HEK293 (cell line): Measurements from ENCODE around the gene CTIF.

Experiments
- ATF2 ChIP-seq: fragments of 450-650 bp; formaldehyde crosslinking; IDR thresholded peaks from 2 replicates; pipeline ENCODE4 v1.5.1; 2016; ENCODE audit warnings: missing biosample characterization, missing genetic modification characterization, low read depth
- ELK4 ChIP-seq: IDR thresholded peaks from 2 replicates; pipeline ENCODE4 v1.6.1; 2011; ENCODE audit warnings: mild to moderate bottlenecking, low read depth, low read length, borderline replicate concordance
- GLI4 ChIP-seq: fragments of 450-650 bp; formaldehyde crosslinking; IDR thresholded peaks from 2 replicates; pipeline ENCODE4 v1.5.1; 2016; ENCODE audit warnings: missing biosample characterization, missing genetic modification characterization
- GLIS1 ChIP-seq: fragments of 450-650 bp; formaldehyde crosslinking; IDR thresholded peaks from 2 replicates; pipeline ENCODE4 v1.5.1; 2016; ENCODE audit warnings: missing biosample characterization, missing genetic modification characterization
- KLF16 ChIP-seq: fragments of 450-650 bp; formaldehyde crosslinking; IDR thresholded peaks from 2 replicates; pipeline ENCODE4 v1.5.1; 2017; ENCODE audit warnings: missing biosample characterization, missing genetic modification characterization
- TCF7L2 ChIP-seq: IDR thresholded peaks from 2 replicates; pipeline ENCODE4 v1.6.1; 2011; ENCODE audit warnings: low read depth, mild to moderate bottlenecking, inconsistent platforms, low read length, moderate library complexity, borderline replicate concordance
- ZEB2 ChIP-seq: fragments of 450-650 bp; formaldehyde crosslinking; IDR thresholded peaks from 2 replicates; pipeline ENCODE4 v1.5.1; 2016; ENCODE audit warnings: missing biosample characterization, missing genetic modification characterization
- ZNF223 ChIP-seq: fragments of 450-650 bp; formaldehyde crosslinking; IDR thresholded peaks from 2 replicates; pipeline ENCODE4 v1.5.1; 2016; ENCODE audit warnings: missing biosample characterization, missing genetic modification characterization
- ZNF426 ChIP-seq: fragments of 450-650 bp; formaldehyde crosslinking; IDR thresholded peaks from 2 replicates; pipeline ENCODE4 v1.5.1; 2017; ENCODE audit warnings: missing biosample characterization, missing genetic modification characterization, mild to moderate bottlenecking, inconsistent platforms, moderate library complexity
- ZNF510 ChIP-seq: fragments of 450-650 bp; formaldehyde crosslinking; IDR thresholded peaks from 2 replicates; pipeline ENCODE4 v1.5.1; 2018; ENCODE audit warnings: mild to moderate bottlenecking, missing genetic modification characterization, missing biosample characterization; ENCODE audit not compliant: insufficient replicate concordance
- ZNF571 ChIP-seq: fragments of 450-650 bp; formaldehyde crosslinking; IDR thresholded peaks from 2 replicates; pipeline ENCODE4 v1.5.0; 2017; ENCODE audit warnings: missing biosample characterization, missing genetic modification characterization
- TF ChIP-seq, protein P1 (sequence below): fragments of 450-650 bp; formaldehyde crosslinking; IDR thresholded peaks from 2 replicates; pipeline ENCODE4 v1.5.1; 2016; ENCODE audit warnings: missing biosample characterization, missing genetic modification characterization
- TF ChIP-seq, protein P2 (sequence below): fragments of 450-650 bp; formaldehyde crosslinking; IDR thresholded peaks from 2 replicates; pipeline ENCODE4 v1.5.1; 2016; ENCODE audit warnings: missing biosample characterization, missing genetic modification characterization, low read depth
- TF ChIP-seq, protein P3 (sequence below): fragments of 450-650 bp; formaldehyde crosslinking; IDR thresholded peaks from 2 replicates; pipeline ENCODE4 v1.5.1; 2016; ENCODE audit warnings: missing biosample characterization, missing genetic modification characterization

DNA sequence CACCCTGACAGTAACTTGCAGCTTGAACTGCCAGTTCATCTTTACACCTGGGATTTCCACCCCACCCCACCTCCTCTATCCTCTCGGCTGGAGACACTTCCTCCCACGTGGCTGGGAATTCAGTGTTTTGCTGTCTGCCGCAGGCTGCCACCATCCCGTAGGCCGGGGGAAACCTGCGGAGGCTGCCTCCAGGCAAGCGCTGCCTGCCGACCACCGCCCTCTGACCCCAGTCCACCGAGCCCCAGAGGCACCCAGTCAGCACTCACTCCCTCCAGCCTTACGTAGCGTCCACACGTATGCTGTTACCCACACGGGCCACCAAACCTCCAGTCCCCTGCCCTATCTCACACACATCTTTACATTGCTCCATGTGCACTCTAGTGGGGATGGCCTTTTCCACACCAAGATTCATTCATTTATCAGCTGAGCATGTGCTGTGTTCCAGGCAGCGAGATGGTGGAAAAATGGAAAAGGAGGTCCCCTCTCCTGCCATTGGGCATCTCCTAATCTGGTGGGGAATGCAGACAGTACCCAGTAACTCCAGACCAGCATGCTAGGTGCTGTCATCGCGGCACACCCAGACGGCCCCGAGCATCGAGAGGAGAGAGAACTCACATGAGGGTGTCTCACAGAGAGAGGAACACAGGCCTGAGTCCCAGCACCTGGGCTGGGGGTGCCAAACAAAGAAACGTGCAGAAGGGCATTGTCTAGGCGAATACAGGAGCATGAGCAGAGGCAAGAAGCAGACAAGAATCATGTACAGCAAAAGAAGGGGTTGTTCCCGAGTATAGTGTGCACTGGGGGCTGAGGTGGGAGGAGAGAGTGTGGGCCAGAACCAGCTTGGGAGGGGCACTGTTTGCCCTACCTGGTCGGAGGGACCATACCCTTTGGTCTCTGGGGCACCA is 245.0 kb downstream of the CTIF start:
- TF ChIP-seq TCF7L2 (no peak), ZNF426 (tag by site-specific recombination) (no peak), GLI4 (no peak), KLF16 (tag by site-specific recombination) (no peak), ELK4 (no peak), ZNF510 (tag by site-specific recombination) (no peak), ZNF571 (tag by site-specific recombination) (no peak), ZNF223 (no peak), GLIS1 (tag by site-specific recombination) (no peak), ZEB2 (tag by site-specific recombination) (no peak), ATF2 (tag by site-specific recombination) (no peak)
- TF ChIP-seq, protein P1, sequence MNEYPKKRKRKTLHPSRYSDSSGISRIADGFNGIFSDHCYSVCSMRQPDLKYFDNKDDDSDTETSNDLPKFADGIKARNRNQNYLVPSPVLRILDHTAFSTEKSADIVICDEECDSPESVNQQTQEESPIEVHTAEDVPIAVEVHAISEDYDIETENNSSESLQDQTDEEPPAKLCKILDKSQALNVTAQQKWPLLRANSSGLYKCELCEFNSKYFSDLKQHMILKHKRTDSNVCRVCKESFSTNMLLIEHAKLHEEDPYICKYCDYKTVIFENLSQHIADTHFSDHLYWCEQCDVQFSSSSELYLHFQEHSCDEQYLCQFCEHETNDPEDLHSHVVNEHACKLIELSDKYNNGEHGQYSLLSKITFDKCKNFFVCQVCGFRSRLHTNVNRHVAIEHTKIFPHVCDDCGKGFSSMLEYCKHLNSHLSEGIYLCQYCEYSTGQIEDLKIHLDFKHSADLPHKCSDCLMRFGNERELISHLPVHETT: no peak
- TF ChIP-seq, protein P2, sequence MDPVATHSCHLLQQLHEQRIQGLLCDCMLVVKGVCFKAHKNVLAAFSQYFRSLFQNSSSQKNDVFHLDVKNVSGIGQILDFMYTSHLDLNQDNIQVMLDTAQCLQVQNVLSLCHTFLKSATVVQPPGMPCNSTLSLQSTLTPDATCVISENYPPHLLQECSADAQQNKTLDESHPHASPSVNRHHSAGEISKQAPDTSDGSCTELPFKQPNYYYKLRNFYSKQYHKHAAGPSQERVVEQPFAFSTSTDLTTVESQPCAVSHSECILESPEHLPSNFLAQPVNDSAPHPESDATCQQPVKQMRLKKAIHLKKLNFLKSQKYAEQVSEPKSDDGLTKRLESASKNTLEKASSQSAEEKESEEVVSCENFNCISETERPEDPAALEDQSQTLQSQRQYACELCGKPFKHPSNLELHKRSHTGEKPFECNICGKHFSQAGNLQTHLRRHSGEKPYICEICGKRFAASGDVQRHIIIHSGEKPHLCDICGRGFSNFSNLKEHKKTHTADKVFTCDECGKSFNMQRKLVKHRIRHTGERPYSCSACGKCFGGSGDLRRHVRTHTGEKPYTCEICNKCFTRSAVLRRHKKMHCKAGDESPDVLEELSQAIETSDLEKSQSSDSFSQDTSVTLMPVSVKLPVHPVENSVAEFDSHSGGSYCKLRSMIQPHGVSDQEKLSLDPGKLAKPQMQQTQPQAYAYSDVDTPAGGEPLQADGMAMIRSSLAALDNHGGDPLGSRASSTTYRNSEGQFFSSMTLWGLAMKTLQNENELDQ (tag by site-specific recombination): no peak
- TF ChIP-seq, protein P3, sequence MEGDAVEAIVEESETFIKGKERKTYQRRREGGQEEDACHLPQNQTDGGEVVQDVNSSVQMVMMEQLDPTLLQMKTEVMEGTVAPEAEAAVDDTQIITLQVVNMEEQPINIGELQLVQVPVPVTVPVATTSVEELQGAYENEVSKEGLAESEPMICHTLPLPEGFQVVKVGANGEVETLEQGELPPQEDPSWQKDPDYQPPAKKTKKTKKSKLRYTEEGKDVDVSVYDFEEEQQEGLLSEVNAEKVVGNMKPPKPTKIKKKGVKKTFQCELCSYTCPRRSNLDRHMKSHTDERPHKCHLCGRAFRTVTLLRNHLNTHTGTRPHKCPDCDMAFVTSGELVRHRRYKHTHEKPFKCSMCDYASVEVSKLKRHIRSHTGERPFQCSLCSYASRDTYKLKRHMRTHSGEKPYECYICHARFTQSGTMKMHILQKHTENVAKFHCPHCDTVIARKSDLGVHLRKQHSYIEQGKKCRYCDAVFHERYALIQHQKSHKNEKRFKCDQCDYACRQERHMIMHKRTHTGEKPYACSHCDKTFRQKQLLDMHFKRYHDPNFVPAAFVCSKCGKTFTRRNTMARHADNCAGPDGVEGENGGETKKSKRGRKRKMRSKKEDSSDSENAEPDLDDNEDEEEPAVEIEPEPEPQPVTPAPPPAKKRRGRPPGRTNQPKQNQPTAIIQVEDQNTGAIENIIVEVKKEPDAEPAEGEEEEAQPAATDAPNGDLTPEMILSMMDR (tag by site-specific recombination): no peak
